Astrocyte (in vitro differentiated cells and primary cell): Measurements from ENCODE around the gene CBX2. TPM values are rescaled to one million over a fixed set of nuclear protein-coding genes. Genes with fewer than 3 reads are reported as not detected.

Experiments used
- DNase-seq: peaks from one replicate; pipeline ENCODE4 v3.0.0-alpha.2; 2010; ENCODE audit warnings: low read depth
- FAIRE-seq: peaks from 2 replicates; lab custom pipeline; 2011; peaks lifted over from hg19 to GRCh38; lab: Jason Lieb, UNC
- H2AFZ ChIP-seq: 2 replicates; pipeline ENCODE4 v1.6.0; 2012; ENCODE audit warnings: low read depth, low read length, inconsistent platforms
- H3K27ac ChIP-seq: 2 replicates; pipeline ENCODE4 v1.5.1; 2011; ENCODE audit warnings: low read depth, low read length, inconsistent platforms
- H3K27me3 ChIP-seq: 2 replicates; pipeline ENCODE4 v1.6.0; 2011; ENCODE audit warnings: low read length, inconsistent platforms; ENCODE audit not compliant: insufficient read depth
- H3K36me3 ChIP-seq: 2 replicates; pipeline ENCODE4 v1.5.1; 2011; ENCODE audit warnings: low read length, inconsistent platforms; ENCODE audit not compliant: insufficient read depth
- H3K4me1 ChIP-seq: 2 replicates; pipeline ENCODE4 v1.5.1; 2011; ENCODE audit warnings: low read length, inconsistent platforms; ENCODE audit not compliant: insufficient read depth
- H3K4me2 ChIP-seq: 2 replicates; pipeline ENCODE4 v1.6.0; 2012; ENCODE audit warnings: low read length, inconsistent platforms
- H3K4me3 ChIP-seq: 2 replicates; pipeline ENCODE4 v1.5.1; 2011; ENCODE audit warnings: low read depth, mild to moderate bottlenecking, low read length, inconsistent platforms; ENCODE audit not compliant: insufficient read depth
- H3K79me2 ChIP-seq: 2 replicates; pipeline ENCODE4 v1.6.0; 2012; ENCODE audit warnings: mild to moderate bottlenecking, low read length, inconsistent platforms; ENCODE audit not compliant: insufficient read depth
- H3K9ac ChIP-seq: 2 replicates; pipeline ENCODE4 v1.6.0; 2012; ENCODE audit warnings: mild to moderate bottlenecking, low read length, inconsistent platforms
- H3K9me3 ChIP-seq: 2 replicates; pipeline ENCODE4 v1.5.1; 2012; ENCODE audit warnings: low read depth, mild to moderate bottlenecking, low read length, inconsistent platforms; ENCODE audit not compliant: insufficient read depth
- H4K20me1 ChIP-seq: 2 replicates; pipeline ENCODE4 v1.6.0; 2012; ENCODE audit warnings: low read length, inconsistent platforms; ENCODE audit not compliant: insufficient read depth
- H3K27ac Mint-ChIP-seq: one replicate; pipeline ENCODE4 v1.8.0; 2021; ENCODE audit warnings: mild to moderate bottlenecking, mixed read lengths; ENCODE audit not compliant: unreplicated experiment
- H3K27me3 Mint-ChIP-seq: one replicate; pipeline ENCODE4 v1.8.0; 2021; ENCODE audit warnings: low read depth, mixed read lengths; ENCODE audit not compliant: unreplicated experiment
- H3K36me3 Mint-ChIP-seq: one replicate; pipeline ENCODE4 v1.8.0; 2021; ENCODE audit warnings: low read depth, mixed read lengths; ENCODE audit not compliant: unreplicated experiment
- H3K4me1 Mint-ChIP-seq: one replicate; pipeline ENCODE4 v1.8.0; 2021; ENCODE audit warnings: low read depth, mixed read lengths; ENCODE audit not compliant: unreplicated experiment
- H3K4me3 Mint-ChIP-seq: one replicate; pipeline ENCODE4 v1.8.0; 2021; ENCODE audit warnings: mild to moderate bottlenecking, moderate library complexity, mixed read lengths; ENCODE audit not compliant: unreplicated experiment
- H3K9me3 Mint-ChIP-seq: one replicate; pipeline ENCODE4 v1.8.0; 2021; ENCODE audit warnings: mild to moderate bottlenecking, mixed read lengths; ENCODE audit not compliant: unreplicated experiment
- EZH2 ChIP-seq: IDR thresholded peaks from 2 replicates; pipeline ENCODE4 v1.6.1; 2012; ENCODE audit warnings: mild to moderate bottlenecking, low read length, inconsistent platforms; ENCODE audit not compliant: insufficient read depth
- total RNA-seq: library from RNA; stranded (reverse); gene quantifications from 2 replicates; pipeline ENCODE4 v1.2.1, GENCODE V29; 2021
- TF ChIP-seq, protein P1 (sequence below): IDR thresholded peaks from 2 replicates; pipeline ENCODE4 v1.5.1; 2011; ENCODE audit warnings: low read depth, mild to moderate bottlenecking, inconsistent platforms, low read length, moderate library complexity; ENCODE audit not compliant: insufficient read depth

The CBX2 gene
- total RNA-seq, 1 donor from 2014 or later = 6.7 TPM

DNA sequence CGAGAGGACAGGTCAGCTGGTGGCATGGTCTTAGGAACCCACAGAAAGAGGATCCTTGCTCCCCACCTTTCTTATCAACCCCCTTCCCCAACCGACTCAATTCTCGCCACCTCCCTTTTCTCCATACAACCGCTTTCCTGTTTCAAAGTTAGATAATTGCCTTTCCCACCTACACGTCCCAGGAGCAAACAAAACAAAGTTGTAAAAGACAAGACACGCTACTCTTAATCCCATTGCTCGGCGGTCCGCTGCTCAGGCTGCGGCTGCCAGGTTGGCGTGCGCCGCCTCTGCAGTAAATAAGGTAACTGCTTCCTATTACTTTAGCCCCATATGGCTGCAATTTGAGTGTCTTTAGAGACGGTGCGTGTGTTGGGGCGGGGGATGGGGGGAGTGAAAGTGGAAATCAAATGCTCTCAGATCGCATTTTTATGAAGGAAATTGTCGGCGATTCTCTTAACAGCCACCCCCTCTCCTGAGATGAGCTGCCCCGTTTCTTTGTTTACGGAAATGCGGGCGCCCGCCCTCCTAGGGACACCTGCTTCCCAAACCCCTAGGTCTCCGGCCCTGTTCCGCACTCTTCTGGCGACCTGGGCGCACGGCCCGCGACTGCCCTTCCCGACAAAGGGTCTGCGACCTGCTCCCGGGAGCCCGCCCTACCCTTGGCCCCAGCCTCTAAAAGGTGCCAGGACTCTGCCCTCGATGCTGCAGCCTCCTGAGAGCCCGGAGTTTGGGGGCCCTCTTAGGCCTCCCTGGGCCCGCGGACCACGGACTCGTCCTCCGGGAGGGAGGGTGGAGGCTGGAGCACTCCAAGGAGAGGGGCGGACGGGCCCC lies 22.6 kb downstream of the CBX2 start:
- no peaks in the 10 kb centered on the region for H3K36me3 ChIP-seq
- Mint-ChIP-seq H3K4me1 (no peaks in the 10 kb centered on the region), H3K27ac (peak overlapping the region; percentile 62), H3K27me3 (peaks cover 56% of the 10 kb centered on the region), H3K9me3 (peaks cover 27% of the 10 kb centered on the region), H3K4me3 (no peak overlapping the region), H3K36me3 (peaks cover 2% of the 10 kb centered on the region)
- FAIRE-seq = no peak
- H3K27me3 ChIP-seq = peaks cover 76% of the 10 kb centered on the region
- H3K9ac ChIP-seq = no peak overlapping the region
- peak; percentile 30 for DNase-seq
- peaks cover 39% of the 10 kb centered on the region for H3K4me1 ChIP-seq
- H4K20me1 ChIP-seq = peaks cover 21% of the 10 kb centered on the region
- H3K79me2 ChIP-seq = peaks cover 6% of the 10 kb centered on the region
- H3K4me2 ChIP-seq = peak overlapping the region; percentile 70
- no peak overlapping the region for H3K27ac ChIP-seq
- TF ChIP-seq, protein P1, sequence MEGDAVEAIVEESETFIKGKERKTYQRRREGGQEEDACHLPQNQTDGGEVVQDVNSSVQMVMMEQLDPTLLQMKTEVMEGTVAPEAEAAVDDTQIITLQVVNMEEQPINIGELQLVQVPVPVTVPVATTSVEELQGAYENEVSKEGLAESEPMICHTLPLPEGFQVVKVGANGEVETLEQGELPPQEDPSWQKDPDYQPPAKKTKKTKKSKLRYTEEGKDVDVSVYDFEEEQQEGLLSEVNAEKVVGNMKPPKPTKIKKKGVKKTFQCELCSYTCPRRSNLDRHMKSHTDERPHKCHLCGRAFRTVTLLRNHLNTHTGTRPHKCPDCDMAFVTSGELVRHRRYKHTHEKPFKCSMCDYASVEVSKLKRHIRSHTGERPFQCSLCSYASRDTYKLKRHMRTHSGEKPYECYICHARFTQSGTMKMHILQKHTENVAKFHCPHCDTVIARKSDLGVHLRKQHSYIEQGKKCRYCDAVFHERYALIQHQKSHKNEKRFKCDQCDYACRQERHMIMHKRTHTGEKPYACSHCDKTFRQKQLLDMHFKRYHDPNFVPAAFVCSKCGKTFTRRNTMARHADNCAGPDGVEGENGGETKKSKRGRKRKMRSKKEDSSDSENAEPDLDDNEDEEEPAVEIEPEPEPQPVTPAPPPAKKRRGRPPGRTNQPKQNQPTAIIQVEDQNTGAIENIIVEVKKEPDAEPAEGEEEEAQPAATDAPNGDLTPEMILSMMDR = no peak
- peak; percentile 89 for TF ChIP-seq EZH2
- H3K4me3 ChIP-seq = no peak overlapping the region
- H3K9me3 ChIP-seq = peaks cover 14% of the 10 kb centered on the region
- H2AFZ ChIP-seq = peak overlapping the region; percentile 18

DNA sequence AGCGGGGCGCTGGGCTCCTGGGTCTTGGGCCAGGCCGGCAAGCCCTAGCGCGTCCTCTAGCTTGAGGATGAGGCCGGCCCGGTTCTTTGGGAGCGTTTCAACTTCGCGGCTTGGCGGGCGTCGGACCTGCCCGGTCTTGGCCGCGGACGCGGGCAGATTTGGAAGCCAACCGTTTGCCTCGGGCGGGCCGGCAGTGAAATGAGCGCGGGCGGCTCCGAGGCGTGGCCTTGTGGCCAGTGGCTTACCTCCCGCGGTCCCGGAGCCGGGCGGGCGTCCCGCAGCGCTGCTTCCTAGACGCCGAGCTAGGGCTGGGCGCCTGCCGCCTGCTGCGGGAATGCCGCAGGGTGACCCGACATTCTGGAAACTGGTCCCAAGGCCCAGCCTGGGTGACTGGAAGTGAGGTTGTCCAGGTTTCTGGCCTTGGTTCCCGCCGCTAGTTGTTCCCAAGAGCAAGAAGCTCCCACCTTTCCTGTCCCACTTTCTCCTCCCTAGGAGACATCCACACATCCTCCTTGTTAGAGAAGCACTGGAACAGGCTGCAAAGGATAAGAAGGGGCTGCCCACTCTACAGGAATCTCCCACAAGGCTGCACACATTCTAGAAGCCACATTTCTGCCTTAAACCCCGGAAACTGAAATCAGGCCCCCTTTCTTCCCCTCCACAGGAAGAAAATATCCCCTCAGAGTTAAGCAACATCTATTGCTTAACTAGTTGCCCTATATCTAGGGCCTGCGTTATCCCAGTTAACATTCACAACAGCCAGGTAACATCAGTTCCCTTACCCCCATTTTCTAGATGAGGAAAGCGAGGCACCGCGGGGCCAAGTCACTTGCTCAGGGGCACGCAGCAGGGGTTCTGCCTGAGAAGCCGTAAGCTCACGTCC lies 23.4 kb downstream of the CBX2 start:
- peaks cover 14% of the 10 kb centered on the region for H3K9me3 ChIP-seq
- Mint-ChIP-seq H3K9me3 (peaks cover 27% of the 10 kb centered on the region), H3K27me3 (peaks cover 57% of the 10 kb centered on the region), H3K36me3 (no peaks in the 10 kb centered on the region), H3K4me3 (no peak overlapping the region), H3K27ac (peak overlapping the region; percentile 80), H3K4me1 (no peaks in the 10 kb centered on the region)
- DNase-seq (no peak), FAIRE-seq (no peak)
- no peak overlapping the region for H3K27ac ChIP-seq
- peaks cover 84% of the 10 kb centered on the region for H3K27me3 ChIP-seq
- H4K20me1 ChIP-seq = peaks cover 13% of the 10 kb centered on the region
- peak overlapping the region; percentile 18 for H2AFZ ChIP-seq
- peak overlapping the region; percentile 70 for H3K4me2 ChIP-seq
- TF ChIP-seq, protein P1 = no peak
- TF ChIP-seq EZH2 = peak; percentile 70
- H3K4me3 ChIP-seq = no peak overlapping the region
- H3K79me2 ChIP-seq = peaks cover under 1% of the 10 kb centered on the region
- no peak overlapping the region for H3K9ac ChIP-seq
- peaks cover 31% of the 10 kb centered on the region for H3K4me1 ChIP-seq
- no peaks in the 10 kb centered on the region for H3K36me3 ChIP-seq
